HG02885 (cell line): ENCODE data around the gene POLR3A.

ENCODE experiments used
- ATAC-seq: cut with Tn5 transposase; IDR thresholded peaks from one replicate; pipeline ENCODE4 v1.9.1; 2021; ENCODE audit warnings: mild to moderate bottlenecking; ENCODE audit not compliant: unreplicated experiment, poor library complexity

Gene POLR3A

DNA sequence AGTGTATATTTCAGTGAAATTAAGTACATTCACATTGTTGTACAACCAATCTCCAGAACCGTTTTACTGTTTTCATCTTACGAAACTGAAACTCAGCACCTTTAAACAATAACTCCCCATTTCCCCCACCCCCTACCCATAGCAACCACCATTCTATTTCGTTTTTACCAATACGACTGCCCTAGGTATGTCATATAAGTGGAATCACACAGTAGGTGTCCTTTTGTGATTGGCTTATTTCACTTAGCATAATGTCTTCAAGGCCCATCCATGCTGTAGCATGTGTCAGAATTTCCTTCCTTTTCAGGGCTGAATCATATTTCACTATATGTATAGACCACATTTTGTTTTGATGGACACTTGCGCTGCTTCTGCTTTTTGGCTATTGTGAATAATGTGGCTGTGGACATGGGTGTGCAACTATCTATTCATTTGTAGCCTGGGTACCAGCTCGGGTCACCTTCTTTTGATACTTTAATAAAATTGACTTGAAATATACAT lies 68.4 kb downstream of the POLR3A start:
- ATAC-seq: no peak

DNA sequence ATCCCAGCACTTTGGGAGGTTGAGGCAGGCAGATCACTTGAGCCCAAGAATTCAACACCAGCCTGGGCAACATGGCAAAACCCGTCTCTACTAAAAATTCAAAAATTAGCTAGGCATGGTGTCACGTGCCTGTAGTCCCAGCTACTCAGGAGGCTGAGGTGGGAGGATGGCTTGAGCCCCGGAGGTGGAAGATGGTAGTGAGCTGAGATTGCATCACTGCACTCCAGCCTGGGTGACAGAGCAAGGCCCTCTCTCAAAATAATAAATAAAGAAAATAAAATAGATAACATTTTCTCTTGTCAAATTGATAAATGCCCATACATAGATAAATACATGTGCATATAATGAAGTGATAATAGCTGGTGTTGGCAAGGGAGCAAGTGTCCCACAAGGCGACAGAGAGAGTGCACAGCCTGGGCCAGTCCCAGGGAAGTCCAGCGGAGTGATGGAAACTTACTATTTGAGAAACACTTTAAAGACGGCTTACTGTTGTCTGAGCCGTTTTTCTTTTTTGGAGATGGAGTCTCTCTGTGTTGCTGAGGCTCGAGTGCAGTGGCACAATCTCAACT lies 69.3 kb downstream of the POLR3A start:
- ATAC-seq: no peak

- ATAC-seq: no peak
Observed at GRCh38 chr10:77959384-77959783, 69.9 kb downstream of the POLR3A start.

GRCh38 chr10:77955136-77955535 lies 74.2 kb downstream of the POLR3A start:
- no peak for ATAC-seq

GRCh38 chr10:77949167-77949566 lies 80.1 kb downstream of the POLR3A start:
- ATAC-seq: no peak

GRCh38 chr10:77946084-77946483 lies 83.2 kb downstream of the POLR3A start:
- no peak for ATAC-seq

DNA sequence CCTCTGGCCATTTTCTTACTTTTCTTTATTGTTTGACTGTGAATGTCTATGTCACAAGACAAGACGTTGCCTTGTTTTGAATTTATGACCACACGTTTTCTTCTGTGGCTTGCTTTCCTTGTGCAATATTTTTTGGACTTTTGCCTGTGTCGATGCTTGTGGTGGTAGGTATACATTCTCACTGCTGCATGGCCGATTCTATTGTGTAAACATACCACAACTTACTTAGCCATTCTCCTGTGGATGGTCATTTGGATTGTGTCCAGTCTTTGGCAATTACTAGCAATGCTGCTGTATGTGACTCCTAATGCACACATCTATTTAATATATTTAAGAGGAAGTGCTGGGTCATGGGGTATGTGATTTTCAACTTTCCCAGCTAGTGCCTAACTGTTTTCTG lies 84.8 kb downstream of the POLR3A start:
- ATAC-seq: no peak

DNA sequence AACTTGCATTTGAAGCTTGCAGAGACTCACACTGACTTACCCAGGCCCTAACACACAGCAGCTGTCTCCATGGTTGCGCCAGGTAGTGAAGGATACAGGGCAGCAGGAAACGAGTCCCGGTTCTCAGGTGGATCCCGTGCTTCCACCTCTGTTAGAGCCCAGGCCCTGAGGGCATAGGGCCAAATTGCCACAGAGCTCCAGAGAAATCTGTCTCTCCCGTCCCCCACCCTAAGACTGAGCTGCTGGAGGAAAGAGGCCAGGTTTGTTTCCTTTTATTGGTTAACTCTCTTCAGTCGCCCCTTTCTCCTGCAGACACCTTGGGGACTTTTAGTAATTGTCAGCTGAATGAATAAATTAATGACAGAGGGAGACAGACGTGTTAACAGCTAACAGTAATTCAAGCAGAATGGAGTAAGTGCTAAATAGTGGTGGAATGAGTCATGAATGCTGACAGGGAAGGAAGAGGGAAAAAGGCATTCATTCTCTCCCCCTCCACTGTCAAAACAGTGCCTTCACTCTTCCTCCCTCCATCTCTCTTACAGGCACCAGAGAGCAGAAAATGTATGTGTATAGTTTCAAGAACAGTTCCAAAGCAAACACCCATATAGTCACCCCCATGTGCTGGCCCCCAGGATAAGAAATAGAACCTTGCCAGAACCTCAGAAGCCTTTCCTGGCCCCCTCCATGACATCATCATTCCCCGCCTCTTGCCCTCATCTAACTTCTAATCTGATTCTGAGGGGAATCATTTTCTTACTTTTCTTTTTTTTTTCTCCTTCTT lies 86.0 kb downstream of the POLR3A start:
- no peak for ATAC-seq

DNA sequence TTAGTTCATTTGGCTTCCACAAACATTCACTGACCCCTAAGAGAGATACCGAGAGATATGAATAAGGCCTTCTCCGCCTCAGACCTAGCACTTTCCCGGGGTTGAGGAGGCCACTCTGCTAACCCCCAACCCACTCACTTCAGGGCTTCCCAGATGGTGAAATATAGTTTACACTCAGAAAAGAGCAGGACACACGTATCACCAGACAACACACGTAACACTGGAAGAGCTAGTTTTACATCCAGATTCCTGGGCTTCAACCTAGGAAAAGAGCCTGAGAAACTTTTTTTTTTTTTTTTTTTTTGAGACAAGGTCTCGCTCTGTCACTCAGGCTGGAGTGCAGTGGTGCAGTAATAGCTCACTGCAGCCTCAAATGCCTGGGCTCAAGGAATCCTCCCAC lies 87.5 kb downstream of the POLR3A start:
- no peak for ATAC-seq

GRCh38 chr10:77940627-77941026 lies 88.7 kb downstream of the POLR3A start:
- no peak for ATAC-seq

- ATAC-seq: no peak
Observed at GRCh38 chr10:77940225-77940624, 89.1 kb downstream of the POLR3A start.

- ATAC-seq: no peak
Observed at GRCh38 chr10:77939561-77940001, 89.7 kb downstream of the POLR3A start.

- no peak for ATAC-seq
Observed at GRCh38 chr10:77936697-77937567, 92.4 kb downstream of the POLR3A start.

- no peak for ATAC-seq
Observed at GRCh38 chr10:77932016-77932715, 97.1 kb downstream of the POLR3A start.

GRCh38 chr10:77927402-77928246 lies 101.7 kb downstream of the POLR3A start:
- no peak for ATAC-seq

GRCh38 chr10:77926566-77927401 lies 102.5 kb downstream of the POLR3A start, which contains the start of gene DLG5:
Gene DLG5 (minus strand): TSS chr10:77926755. CDS start chr10:77926520, 235 bp downstream.
- ATAC-seq: peak; percentile 73

DNA sequence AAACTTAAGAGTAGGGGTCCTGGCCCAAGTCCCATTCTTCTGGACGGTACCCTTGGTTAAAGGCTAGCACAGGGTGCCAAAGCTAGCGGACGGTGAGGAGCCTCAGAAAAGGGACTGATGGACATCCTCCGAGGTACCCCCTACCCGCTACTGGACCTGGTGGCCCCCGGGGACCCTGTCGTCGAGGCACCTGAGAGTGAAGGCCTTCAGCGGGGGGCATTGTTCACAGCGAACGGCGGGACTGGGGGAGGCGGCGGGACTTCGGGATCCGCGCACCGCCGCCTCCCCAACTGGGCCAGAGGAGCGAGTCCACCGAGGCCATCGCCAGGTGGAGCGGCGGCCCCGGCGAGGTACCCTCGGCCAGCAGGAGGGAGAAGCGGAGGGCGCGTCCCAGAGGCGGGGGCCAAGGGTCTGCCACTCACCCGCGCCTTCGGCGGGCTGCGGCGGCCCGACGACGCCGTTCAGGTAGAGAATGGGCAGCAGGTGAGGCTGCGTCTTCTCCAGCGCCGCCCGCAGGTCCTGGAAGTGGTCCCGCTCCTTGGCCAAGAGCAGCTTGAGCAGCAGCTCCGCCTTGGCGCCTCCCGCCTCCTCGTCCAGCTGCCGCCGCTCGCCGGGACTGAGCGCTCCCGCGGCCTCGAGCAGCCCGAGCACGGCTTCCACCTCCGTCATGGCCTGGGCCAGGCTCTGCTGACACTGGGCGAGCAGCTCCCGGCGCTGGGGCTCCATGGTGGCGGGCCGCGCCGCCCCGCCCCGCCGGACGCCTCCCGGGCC lies 103.3 kb downstream of the POLR3A start:
- peak; percentile 68 for ATAC-seq

GRCh38 chr10:77925410-77925794 lies 103.9 kb downstream of the POLR3A start:
- no peak for ATAC-seq
